Fibroblast of skin of right quadriceps (primary cell): ENCODE measurements around the gene ZNF503.

Experiments
- DNase-seq: peaks from one replicate; pipeline ENCODE4 v3.0.0-alpha.2; 2013

The ZNF503 gene

GRCh38 chr10:75406462-75407223 is 5.1 kb upstream of the ZNF503 start:
- no peak for DNase-seq

- no peak for DNase-seq
Observed at GRCh38 chr10:75405598-75406461, 4.3 kb upstream of the ZNF503 start.

- DNase-seq = no peak
Observed at GRCh38 chr10:75404815-75405597, 3.4 kb upstream of the ZNF503 start.

- no peak for DNase-seq
Observed at GRCh38 chr10:75403939-75404814, 2.6 kb upstream of the ZNF503 start.

- DNase-seq = peak; percentile 29
Observed at GRCh38 chr10:75403144-75403938, 1.8 kb upstream of the ZNF503 start.

GRCh38 chr10:75402486-75403143 is 1.1 kb upstream of the ZNF503 start:
- DNase-seq = no peak

- DNase-seq = peak; percentile 77
Observed at GRCh38 chr10:75400771-75401568, 594 bp downstream of the ZNF503 start.

GRCh38 chr10:75400163-75400770 is 1.3 kb downstream of the ZNF503 start:
- DNase-seq = no peak

GRCh38 chr10:75399461-75400162 is 2.0 kb downstream of the ZNF503 start:
- DNase-seq = peak; percentile 78

GRCh38 chr10:75398692-75399460 is 2.7 kb downstream of the ZNF503 start:
- DNase-seq = peak; percentile 29

GRCh38 chr10:75398200-75398691 is 3.3 kb downstream of the ZNF503 start:
- DNase-seq = no peak

GRCh38 chr10:75397496-75398199 is 3.9 kb downstream of the ZNF503 start:
- DNase-seq = peak; percentile 37

GRCh38 chr10:75396631-75397495 is 4.7 kb downstream of the ZNF503 start:
- DNase-seq = peak; percentile 30

- DNase-seq = no peak
Observed at GRCh38 chr10:75395932-75396630, 5.5 kb downstream of the ZNF503 start.
